Measurements from ENCODE around the gene PRR11. TPM values are rescaled to one million over a fixed set of nuclear protein-coding genes. Genes with fewer than 3 reads are reported as not detected.
A peak's percentile ranks its signal among the peaks of the same experiment; 100 is the strongest.

The PRR11 gene
- 2.8 and 64.7 TPM in 2 replicates for total RNA-seq (ENCODE audit: low replicate concordance)

DNA sequence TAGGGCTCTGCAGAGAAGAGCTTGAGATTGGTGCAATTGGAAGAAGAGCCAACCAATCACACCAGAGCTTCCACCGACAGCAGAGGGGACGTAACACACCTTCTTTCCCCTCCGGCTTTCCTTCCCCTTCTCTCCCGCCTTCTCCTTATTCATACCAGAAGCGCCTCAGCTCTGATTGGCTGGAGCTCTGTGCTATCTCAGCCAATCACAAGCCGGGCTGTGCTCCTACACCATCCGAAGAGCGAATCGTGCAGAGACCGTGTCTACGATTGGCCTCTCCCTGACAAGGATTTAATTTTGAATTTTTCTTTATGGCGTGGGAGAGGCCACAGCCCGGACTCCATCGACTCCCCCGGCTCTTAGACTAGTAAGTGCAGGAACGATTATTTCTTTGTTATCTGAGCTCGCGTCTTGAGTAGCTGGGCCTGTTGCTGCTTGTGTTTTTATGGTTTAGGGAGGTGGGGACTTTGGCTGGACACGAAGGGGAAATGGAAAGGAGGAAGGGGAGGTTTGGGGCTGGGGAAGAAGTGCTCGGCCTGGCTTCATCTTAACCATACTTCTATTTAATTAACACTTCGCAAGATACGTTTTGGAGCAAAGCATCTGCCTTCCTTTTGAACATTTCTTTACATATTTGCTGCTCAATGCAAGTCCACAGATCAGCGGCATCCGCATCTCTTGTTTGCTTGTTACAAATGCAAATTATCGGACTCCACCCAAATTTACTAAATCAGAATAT, at the start of gene PRR11:
TSS of gene PRR11 (plus strand) at position 308 of the 739 bp plus-strand sequence. CDS start 14,007 bp downstream, outside the sequence.
- peak; percentile 100 for DNase-seq (ENCODE audit: low read depth)
- no peak for TF ChIP-seq CTCF (IDR thresholded peaks at IDR 0.05; ENCODE audit: insufficient read depth, low read length)
- H3K4me3 ChIP-seq (ENCODE audit: low read depth, low read length) = peak within 1 kb of the TSS; percentile 92

DNA sequence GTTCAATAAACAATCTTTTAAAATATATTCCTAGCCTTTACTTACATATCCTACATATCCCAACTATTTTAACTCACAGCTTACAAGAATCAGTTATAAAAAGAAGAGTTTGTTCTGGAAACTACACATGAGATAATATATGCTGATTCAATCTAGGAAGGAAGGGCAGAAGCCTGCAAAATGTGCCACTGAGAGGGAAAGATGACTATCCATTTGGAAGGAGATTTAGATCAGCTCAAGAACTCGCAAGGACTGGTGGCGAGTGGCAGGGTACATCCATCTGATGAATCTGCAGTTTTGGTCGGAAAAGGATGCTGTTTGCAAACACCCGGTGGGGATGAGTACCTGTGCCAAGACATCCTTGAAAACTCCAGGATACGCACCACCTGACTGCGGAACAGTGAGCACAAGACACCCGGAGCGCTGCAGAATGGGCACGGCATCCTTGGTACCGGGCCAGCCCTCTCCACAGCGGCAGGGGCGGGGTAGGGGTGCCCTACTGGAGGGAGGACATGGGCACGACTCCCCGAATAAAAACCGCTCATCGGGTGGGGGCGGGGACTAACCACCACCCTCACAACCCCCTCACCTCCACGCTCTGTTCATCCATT, 49.6 kb upstream of the PRR11 start:
- DNase-seq (ENCODE audit: low read depth) = peak; percentile 42
- TF ChIP-seq CTCF (IDR thresholded peaks at IDR 0.05; ENCODE audit: insufficient read depth, low read length) = no peak
- peak overlapping the region; percentile 79 for H3K4me3 ChIP-seq (ENCODE audit: low read depth, low read length)

DNA sequence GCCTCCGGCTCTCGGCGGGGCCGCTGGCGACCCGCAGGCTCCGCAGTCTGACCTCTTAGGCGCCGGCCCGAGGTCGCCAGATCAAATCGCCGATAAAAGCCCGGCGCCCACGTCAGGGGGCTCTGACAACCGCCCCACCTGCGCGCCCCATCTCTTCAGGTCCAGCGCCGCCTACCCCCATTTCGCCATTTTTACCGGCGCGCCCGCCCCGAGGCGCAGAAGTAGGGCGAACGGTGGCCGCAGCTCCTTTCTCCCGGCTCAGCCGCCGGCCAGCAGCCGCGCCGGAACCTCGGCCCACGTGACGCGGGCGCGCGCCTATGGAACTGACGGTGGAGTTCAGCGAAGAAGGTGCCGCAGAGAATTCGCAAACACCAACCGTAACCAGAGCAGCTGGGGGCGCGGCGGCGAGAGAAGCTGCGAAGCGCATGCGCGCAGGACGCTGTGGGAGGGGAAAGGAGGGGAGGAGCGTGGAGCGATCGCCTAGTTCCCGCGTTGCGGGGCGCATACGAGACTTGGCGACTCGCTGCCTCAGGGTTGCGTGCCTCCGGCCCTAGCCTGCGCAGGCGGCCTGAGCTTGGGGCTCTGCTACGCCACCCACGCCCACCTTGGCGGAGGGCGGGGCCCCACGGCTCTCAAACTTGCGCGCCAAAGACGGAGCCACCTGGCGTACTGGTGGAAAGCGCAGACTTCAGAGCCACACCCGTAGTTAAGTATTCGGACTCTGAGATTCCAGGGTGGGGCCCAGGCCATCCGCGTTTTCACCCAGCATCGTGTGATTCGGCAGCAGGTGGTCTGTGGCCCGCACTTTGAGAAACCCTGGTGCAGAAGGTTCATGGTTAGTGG, 48.9 kb upstream of the PRR11 start, which contains the start of gene TRIM37:
TSS of gene TRIM37 (minus strand) at position 418 of the 843 bp plus-strand sequence. CDS start 419 bp downstream, outside the sequence.
- DNase-seq (ENCODE audit: low read depth) = peak; percentile 98
- TF ChIP-seq CTCF (IDR thresholded peaks at IDR 0.05; ENCODE audit: insufficient read depth, low read length) = no peak
- peak within 1 kb of the TSS; percentile 79 for H3K4me3 ChIP-seq (ENCODE audit: low read depth, low read length)

DNA sequence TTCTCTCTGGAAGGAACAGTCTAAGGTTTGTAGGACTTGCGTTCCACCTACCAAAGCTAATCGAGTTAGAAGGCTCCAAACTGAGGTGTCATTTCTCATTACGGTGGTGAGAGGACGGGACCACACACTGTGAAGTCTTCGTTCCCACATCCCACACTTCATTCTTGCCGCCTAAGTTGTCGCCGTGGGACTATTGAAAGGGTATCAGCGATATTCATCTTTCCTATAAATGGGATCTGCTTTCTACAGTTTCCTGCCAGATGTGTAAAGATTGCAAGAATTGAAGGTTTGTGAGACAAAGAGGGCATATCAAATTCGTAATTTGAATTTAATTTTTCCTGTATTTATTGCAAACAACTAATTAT, 48.3 kb upstream of the PRR11 start:
- TF ChIP-seq CTCF (IDR thresholded peaks at IDR 0.05; ENCODE audit: insufficient read depth, low read length) = no peak
- no peak for DNase-seq (ENCODE audit: low read depth)
- H3K4me3 ChIP-seq (ENCODE audit: low read depth, low read length) = peak overlapping the region; percentile 79

GRCh38 chr17:59108400-59109102, 47.0 kb upstream of the PRR11 start:
- DNase-seq (ENCODE audit: low read depth) = no peak
- no peak overlapping the region for H3K4me3 ChIP-seq (ENCODE audit: low read depth, low read length)
- no peak for TF ChIP-seq CTCF (IDR thresholded peaks at IDR 0.05; ENCODE audit: insufficient read depth, low read length)

- no peak for TF ChIP-seq CTCF (IDR thresholded peaks at IDR 0.05; ENCODE audit: insufficient read depth, low read length)
- no peak for DNase-seq (ENCODE audit: low read depth)
- no peak overlapping the region for H3K4me3 ChIP-seq (ENCODE audit: low read depth, low read length)
Observed at GRCh38 chr17:59110973-59111372, 44.6 kb upstream of the PRR11 start.
